ENCODE data around the gene TTC8.

TTC8 gene

DNA sequence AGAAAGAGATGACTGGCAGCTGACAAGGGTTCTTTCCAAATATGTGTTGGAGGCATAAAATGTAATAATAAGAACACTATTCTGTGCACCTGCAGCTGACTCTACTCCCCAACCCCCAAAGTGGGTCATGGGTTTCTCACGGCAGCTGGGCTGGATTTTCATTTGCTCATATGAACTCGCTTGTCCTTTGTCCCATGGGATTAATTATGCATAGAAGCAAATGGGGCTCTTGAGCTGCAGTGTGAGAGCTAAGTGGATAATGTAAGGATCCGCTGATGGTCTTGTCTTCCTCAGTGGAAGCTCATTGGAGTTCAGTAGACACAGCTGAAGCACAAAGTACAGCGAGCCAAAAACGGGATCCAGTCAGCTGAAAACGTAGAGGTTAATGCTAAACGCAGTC is 46.3 kb downstream of the TTC8 start:
- DNase-seq = no peak

DNA sequence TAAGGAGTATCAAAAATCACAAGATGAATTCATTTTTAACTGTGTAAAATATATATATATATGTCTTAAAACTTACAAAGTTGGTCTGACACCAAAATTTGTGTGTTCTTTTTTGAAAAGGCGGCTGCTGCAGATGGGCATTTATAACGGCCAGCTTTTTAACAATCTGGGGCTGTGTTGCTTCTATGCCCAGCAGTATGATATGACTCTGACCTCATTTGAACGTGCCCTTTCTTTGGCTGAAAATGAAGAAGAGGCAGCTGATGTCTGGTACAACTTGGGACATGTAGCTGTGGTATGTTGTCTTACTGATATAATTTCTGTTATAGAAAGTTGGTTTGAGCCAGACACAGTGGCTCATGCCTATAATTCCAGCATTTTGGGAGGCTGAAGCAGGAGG is 47.0 kb downstream of the TTC8 start:
- no peak for DNase-seq

DNA sequence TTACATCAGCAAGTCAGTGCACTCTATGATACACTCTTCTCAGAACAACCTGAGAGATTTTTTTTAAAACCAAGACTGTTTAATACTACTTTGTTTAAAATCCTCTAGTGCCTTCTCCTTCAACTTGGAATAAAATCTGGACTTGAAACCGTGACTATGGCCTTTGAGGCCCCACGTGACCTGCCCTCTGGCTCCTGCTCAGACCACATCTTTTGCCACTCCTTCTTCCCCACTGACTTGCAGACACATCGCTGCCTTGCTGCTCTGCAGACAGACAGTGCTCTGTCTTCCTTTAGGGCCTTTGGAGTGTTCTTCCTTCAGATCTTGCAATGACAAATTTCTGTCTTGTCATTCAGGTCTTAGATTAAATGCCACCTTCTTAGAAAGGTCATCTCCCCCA is 48.5 kb downstream of the TTC8 start:
- DNase-seq = no peak

DNA sequence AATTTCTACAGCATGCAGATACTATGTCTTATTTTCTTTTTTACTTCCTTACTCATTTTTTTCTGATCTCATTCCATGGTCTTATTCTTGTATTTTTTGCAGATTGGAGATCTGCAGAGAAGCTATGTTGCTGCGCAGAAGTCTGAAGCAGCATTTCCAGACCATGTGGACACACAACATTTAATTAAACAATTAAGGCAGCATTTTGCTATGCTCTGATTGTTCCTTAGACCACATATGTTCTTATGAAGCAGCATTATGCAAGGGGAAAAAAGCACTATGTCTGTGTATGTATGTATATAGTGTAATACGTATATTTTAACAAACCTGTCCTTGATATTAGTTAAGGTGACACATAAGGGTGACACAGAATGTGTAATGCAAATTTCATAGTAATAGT is 52.7 kb downstream of the TTC8 start:
- no peak for DNase-seq

DNA sequence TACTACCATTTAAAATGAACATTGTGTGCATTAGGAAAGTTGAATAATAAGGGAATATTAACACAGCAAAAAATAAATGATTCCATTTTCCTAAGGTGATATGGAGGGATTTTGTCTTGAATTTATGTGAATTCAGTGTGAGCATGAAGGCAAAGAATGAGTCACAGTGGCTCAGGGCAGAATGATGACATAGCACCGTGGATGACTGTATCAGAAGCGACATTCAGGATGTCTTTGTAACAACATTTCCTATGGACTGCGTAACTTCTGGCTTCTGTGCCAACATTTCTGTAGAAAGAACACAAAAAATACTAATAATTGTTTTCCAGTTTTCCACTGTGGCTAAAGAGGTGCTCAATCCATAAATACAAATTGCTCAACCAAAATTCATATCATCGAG is 54.6 kb downstream of the TTC8 start:
- DNase-seq = no peak

DNA sequence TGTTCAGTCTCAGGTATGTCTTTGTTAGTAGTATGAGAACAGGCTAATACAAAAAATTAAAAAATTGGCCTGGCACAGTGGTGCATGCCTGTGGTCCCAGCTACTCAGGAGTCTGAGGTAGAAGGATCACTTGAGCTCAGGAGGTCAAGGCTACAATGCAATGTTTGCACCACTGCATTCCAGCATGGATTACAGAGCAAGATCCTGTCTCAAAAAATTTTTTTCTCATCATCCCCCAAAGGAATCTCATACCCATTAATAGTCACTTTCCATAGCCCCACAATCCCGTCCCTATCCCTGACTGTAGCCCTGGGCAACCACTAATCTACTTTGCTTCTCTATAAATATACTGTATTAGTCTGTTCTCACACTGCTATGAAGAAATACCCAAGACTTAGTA is 57.8 kb downstream of the TTC8 start:
- no peak for DNase-seq

DNA sequence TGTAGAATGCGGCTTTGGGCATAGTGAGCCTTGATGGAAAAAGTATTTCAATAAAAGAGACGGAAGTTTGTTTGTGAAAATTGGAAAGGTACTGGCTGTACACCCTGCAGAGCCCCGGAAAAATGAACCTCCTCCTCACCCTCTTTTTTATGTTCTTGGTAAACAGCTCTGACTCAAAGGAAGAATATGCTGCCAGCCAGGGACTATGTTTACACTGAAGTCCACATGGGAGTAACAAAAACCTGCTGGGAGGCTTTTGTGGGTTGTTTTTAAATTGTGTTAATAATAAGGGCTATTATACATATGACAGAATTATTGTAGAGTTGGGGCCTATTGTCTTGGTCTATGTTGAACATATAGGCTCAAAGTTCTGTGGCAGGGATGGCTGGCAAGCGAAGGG is 70.7 kb downstream of the TTC8 start:
- peak; percentile 4 to 60 for DNase-seq

DNA sequence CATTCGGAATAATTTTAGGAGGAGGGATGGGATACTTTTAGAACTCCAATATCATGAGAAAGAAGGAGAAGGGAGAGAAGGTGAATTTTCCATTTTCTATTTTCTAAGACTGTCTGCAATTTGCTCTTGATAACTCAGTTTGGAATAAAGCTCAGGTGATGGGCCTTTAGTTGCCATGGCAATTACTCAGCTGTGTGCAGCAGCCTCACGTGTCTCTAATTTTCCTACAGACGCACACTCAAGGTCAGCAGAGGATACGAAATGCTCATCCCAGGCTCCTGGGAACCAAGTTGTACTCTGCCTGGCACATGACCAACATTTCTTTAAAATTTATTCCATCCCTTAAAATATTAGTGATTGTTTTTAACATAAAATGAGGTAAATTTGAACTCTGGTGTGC is 76.7 kb downstream of the TTC8 start:
- no peak for DNase-seq

DNA sequence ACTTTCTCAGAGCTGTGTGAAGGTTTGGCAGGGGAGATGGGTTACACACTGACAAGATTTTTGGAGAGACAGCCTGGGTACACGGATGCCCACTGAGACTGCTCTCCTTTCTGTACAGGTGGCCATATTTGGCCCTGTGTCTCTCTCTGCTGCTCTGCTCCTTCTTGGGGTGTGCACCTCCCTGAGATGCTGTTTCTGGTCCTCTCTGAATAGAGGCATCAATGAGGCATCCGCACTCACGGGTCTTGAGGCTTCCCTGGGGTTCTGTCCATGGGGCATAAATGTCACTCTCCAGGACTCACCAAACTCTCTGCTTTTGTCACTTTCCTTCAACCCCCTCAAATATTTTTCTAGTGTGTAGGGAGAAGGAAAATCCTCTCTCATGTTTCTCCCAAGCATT is 77.5 kb downstream of the TTC8 start:
- DNase-seq = no peak

DNA sequence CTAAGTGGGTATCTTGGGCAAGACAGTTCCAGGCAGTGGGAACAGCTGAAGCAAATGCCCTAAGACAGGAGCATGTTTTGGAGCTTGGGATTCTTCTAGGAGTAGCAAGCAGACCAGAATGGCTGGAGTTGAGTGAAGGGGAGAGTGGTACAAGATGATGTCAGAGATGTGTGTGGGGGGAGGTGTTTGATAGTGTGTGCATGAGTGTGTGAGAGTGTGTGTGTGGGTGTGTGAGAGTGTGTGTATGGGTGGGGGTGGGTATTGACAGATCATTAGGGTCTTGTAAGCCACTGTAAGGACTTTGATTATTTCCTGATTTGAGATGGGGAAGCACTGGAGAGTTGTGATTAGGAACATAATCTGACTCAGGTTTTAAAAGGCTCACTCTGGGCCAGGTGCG is 78.4 kb downstream of the TTC8 start:
- DNase-seq = no peak

DNA sequence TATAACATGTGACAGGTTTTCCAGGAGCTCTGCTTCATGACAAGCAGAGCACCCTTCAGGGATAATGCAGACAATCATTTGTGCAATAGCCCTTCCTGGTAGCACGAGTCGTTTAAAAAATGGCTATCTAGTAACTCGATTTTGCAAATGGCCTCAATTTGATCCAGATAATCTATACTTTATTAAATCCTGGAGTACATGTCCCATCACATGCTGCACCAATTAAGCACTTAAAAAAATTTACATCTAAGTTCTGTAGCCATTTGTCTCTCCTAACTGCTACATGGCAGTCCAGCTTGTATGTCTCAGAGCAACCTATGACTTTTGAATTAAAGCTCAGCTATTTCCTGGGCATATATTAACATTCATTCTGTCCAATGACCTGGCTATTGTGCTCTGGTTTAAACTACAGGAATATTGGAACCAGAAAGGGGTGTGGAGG is 79.8 kb downstream of the TTC8 start:
- no peak for DNase-seq

DNA sequence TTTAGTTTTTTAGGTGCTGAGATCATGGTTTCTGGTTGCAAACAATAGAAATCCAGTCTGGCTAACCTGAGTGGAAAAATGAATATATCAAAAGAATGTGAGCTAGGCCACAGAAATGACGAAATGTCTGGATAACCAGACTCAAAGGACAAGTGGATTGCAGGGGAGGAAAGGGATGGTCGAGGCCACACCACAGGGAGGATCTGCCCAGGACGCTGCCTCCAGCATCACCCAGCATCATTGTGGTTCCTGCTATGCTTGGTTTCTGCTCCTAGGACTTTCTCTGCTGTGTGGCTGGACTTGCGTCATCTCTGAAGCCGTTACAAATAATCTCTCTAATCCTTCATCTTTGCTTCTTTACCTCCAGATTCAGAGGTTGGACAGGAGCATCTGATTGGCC is 80.4 kb downstream of the TTC8 start:
- DNase-seq = no peak

DNA sequence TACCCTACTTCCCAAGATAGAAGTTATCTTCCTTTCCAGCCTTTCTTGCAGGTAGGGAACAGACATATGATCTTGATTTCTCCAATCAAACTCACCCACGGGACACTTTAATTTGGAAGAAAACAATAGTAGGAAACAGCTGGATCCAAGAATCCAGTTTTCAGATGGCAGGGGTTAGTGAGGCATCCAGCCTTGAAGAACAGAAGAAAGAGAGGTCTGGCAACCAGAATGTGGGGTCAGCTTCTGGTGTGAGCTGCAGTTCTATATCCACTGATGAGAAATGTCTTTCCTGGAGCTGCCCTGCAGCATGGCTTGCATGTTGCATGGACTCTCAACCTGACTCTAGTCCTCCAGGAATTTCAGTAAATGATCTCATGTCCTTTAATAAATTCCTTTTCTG is 83.8 kb downstream of the TTC8 start:
- no peak for DNase-seq

DNA sequence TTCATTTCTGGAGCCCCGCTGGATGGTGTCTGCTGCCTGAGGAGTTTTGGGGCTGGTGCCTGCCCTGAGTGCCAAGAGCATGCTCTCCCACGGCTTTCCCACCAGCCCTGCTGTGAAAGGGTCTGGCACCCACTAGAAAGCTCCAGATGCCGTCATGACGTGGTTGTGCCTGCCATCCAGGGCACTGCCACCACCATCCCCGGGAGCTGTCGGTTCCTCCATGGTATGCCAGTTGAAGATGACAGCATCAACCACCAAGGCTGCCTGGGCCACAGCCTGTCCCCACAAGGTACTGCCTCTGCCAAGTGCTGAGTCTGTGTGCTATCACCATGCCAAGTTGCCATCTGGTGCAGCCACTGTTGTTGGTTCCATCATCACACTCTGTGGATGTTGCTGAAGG is 85.9 kb downstream of the TTC8 start:
- DNase-seq = no peak

DNA sequence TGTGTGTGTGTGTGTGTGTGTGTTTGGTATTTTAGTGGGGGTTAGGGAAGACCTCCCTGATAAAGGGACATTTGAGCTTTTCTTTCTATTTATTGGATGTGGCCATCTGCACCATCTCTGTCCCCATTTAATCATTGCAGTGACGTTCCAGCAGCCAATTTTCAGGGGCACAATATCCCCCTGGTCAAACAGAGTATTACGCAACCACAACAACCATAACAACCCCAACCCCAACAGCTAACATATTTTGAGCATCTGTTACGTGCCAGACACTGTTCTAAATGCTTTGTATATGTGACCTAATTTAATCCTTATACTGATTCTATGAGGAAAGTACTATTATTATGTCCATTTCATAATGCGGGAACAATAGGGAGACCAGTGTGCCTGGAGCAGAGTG is 87.4 kb downstream of the TTC8 start:
- no peak for DNase-seq

DNA sequence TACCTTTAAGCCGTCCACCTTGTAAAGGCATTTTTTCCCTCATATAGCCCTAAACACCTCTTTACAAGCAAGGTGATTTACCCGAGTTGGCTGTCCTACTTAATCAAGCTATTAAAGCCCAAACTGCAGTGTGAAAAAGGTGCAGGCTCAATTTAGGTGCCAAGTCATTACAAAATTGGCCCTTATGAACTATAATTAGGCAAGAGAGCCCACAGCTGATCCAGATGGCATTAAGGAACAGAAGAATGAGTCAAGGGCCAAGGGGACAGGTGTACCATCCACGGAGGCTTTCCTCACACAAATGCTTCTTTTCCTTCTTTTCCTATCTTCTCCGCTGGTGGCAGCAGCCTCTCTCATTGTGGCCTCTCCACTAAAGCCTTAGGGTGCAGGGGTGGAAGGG is 90.5 kb downstream of the TTC8 start:
- DNase-seq = no peak

DNA sequence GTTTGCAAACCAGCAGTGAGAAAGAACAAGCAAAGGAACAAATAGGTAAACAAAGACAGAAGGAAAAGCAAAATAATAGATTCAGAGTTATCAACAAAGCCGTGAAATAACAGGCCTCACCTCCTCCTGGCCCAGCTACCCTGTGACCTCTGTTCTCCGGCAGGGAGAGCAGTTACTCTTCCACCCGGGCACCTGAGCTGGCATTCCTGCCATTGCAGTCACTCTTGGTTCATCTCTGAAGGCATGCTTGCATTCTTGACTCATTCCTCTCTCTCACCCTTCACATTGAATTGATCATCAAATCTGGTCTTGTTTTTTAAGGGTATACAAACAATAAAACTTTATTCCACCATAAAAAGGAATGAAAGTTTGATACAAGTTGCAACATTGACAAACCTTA is 95.1 kb downstream of the TTC8 start:
- no peak for DNase-seq

All from NCI-H2081 (cell line).